ENCODE results near the gene ALDOB.

Gene ALDOB

GRCh38 chr9:101435601-101436079 lies at the start of gene ALDOB:
TSS of gene ALDOB (minus strand) at chr9:101435774. CDS start at chr9:101430887, 4,887 bp downstream.
- no peak for TF ChIP-seq CTCF (IDR thresholded peaks at IDR 0.05; ENCODE audit: low read depth, low read length, missing control alignments)
- no peak within 1 kb of the TSS for H3K4me3 ChIP-seq (ENCODE audit: low read depth, low read length)
- DNase-seq (ENCODE audit: low read depth), result no peak

- no peak for DNase-seq (ENCODE audit: low read depth)
- H3K4me3 ChIP-seq (ENCODE audit: low read depth, low read length), result no peak overlapping the region
- no peak for TF ChIP-seq CTCF (IDR thresholded peaks at IDR 0.05; ENCODE audit: low read depth, low read length, missing control alignments)
Observed at GRCh38 chr9:101484046-101484445, 48.5 kb upstream of the ALDOB start.

GRCh38 chr9:101481261-101481660 lies 45.7 kb upstream of the ALDOB start:
- no peak overlapping the region for H3K4me3 ChIP-seq (ENCODE audit: low read depth, low read length)
- no peak for DNase-seq (ENCODE audit: low read depth)
- no peak for TF ChIP-seq CTCF (IDR thresholded peaks at IDR 0.05; ENCODE audit: low read depth, low read length, missing control alignments)

- no peak for TF ChIP-seq CTCF (IDR thresholded peaks at IDR 0.05; ENCODE audit: low read depth, low read length, missing control alignments)
- DNase-seq (ENCODE audit: low read depth), result no peak
Observed at GRCh38 chr9:101480386-101480785, 44.8 kb upstream of the ALDOB start.

GRCh38 chr9:101479338-101480030 lies 43.9 kb upstream of the ALDOB start:
- H3K4me3 ChIP-seq (ENCODE audit: low read depth, low read length), result no peak overlapping the region
- TF ChIP-seq CTCF (IDR thresholded peaks at IDR 0.05; ENCODE audit: low read depth, low read length, missing control alignments), result no peak
- no peak for DNase-seq (ENCODE audit: low read depth)

More at GRCh38 chr9:101480386-101480785, 44.8 kb upstream of the ALDOB start:
- no peak overlapping the region for H3K4me3 ChIP-seq (ENCODE audit: low read depth, low read length)

GRCh38 chr9:101478906-101479305 lies 43.3 kb upstream of the ALDOB start:
- no peak for DNase-seq (ENCODE audit: low read depth)
- TF ChIP-seq CTCF (IDR thresholded peaks at IDR 0.05; ENCODE audit: low read depth, low read length, missing control alignments), result no peak
- no peak overlapping the region for H3K4me3 ChIP-seq (ENCODE audit: low read depth, low read length)

GRCh38 chr9:101478444-101478843 lies 42.9 kb upstream of the ALDOB start:
- TF ChIP-seq CTCF (IDR thresholded peaks at IDR 0.05; ENCODE audit: low read depth, low read length, missing control alignments), result no peak
- no peak overlapping the region for H3K4me3 ChIP-seq (ENCODE audit: low read depth, low read length)
- DNase-seq (ENCODE audit: low read depth), result no peak
